Heart left ventricle (tissue), 16 donors: Measurements from ENCODE around the gene PTTG1IP. TPM values are rescaled to one million over a fixed set of nuclear protein-coding genes. Genes with fewer than 3 reads are reported as not detected.

Experiments
- ATAC-seq, 4 donors: fragments of 200-7000 bp; cut with Tn5 transposase; one replicate each; pipeline ENCODE4 v1.9.1; 2020 to 2022; ENCODE audit warnings: moderate library complexity in 4 of 4, mild to moderate bottlenecking in 3 of 4, moderate number of reproducible peaks in 1 of 4
- DNase-seq, 5 donors: peaks; one replicate each; pipeline ENCODE4 v3.0.0-alpha.2; 2020
- H3K27ac ChIP-seq, 12 donors: fragments of 200-600 bp; sonication (generic) in 4 of 12; one replicate each; pipeline versions ENCODE4 v1.5.0 to v1.8.0; 2016 to 2022; ENCODE audit warnings: mild to moderate bottlenecking in 2 of 12
- H3K27me3 ChIP-seq, 9 donors: fragments of 200-600 bp; sonication (generic) in 2 of 9; one replicate each; pipeline versions ENCODE4 v1.5.1 to v1.8.0; 2016 to 2022; ENCODE audit warnings: mild to moderate bottlenecking in 3 of 9
- H3K36me3 ChIP-seq, 9 donors: fragments of 200-600 bp; sonication (generic) in 2 of 9; one replicate each; pipeline versions ENCODE4 v1.5.0 to v1.8.0; 2018 to 2022; ENCODE audit warnings: mild to moderate bottlenecking in 2 of 9
- H3K4me1 ChIP-seq, 12 donors: fragments of 200-600 bp; sonication (generic) in 4 of 12; one replicate each; pipeline versions ENCODE4 v1.5.0 to v1.8.0; 2016 to 2022; ENCODE audit warnings: mild to moderate bottlenecking in 3 of 12
- H3K4me3 ChIP-seq, 12 donors: fragments of 200-600 bp; sonication (generic) in 4 of 12; one replicate each; pipeline versions ENCODE4 v1.5.0 to v1.8.0; 2017 to 2022; ENCODE audit warnings: mild to moderate bottlenecking in 9 of 12, moderate library complexity in 4 of 12
- H3K9me3 ChIP-seq, 12 donors: fragments of 200-600 bp; sonication (generic) in 4 of 12; one replicate each; pipeline versions ENCODE4 v1.5.0 to v1.8.0; 2016 to 2022; ENCODE audit warnings: mild to moderate bottlenecking in 1 of 12
- CTCF ChIP-seq, 12 donors: fragments of 200-600 bp; sonication (generic) in 4 of 12; IDR thresholded peaks; one replicate each; pipeline versions ENCODE4 v1.5.0 to v1.8.0; 2018 to 2022; ENCODE audit warnings: antibody characterized with exemption in 12 of 12, mild to moderate bottlenecking in 5 of 12
- POLR2A ChIP-seq, 2 donors: fragments of 450-650 bp; IDR thresholded peaks; one replicate each; pipeline ENCODE4 v1.6.1; 2017; ENCODE audit warnings: antibody characterized with exemption in 2 of 2, mild to moderate bottlenecking in 2 of 2, moderate library complexity in 2 of 2
- WGBS, 4 donors: extraction: QIAGEN DNeasy Blood & Tissue Kit in 2 of 4; methylation state at CpG; one replicate each; pipeline versions ENCODE4 v1.1.5 to v1.1.7; 2013 to 2018; 5-methylcytosine and 5-hydroxymethylcytosine counted together
- intact Hi-C, 10 donors: fragments of 100-400 bp; cut with DNase I; formaldehyde crosslinking; loops; one replicate each; pipeline versions ENCODE4 v1.11.1 to v1.14.2; 2022
- polyA plus RNA-seq, 2 donors: library from polyadenylated mRNA; stranded (reverse); fragments of 200-250 nt; gene quantifications; one replicate each; pipeline ENCODE4 v1.2.3, GENCODE V29; 2013
- total RNA-seq, 9 donors: library from RNA; depleted of rRNA in 2 of 9; stranded (reverse); fragments of >200 nt in 2 of 9; fragmentation: NEBNext Ultra II Directional in 3 of 9; extraction: Animal tissue kit (Norgen Biotek cat#: 25700) in 3 of 9; gene quantifications; one replicate each; pipeline versions ENCODE4 v1.1.0 to v1.2.4, GENCODE V29; 2016 to 2023
- donor health status: ischemic (EF 13 %, LVEDD 7.1; RV severe dilation, severe dysfunction).
- donor health status: healthy with polysubstance abuse.
- donor health status: DM: no; HTN: yes; CAD: no.
- donor health status: DM: no; HTN: no; CAD: no.
- donor health status: ischemic (EF 25% LVEDD 6.9; RV normal size, moderate dysfunction).
- donor health status: ischemic (EF 25% LVEDD 5.7; RV mildly dilated, moderate dysfunction).
- donor health status: healthy.
- donor health status: DM: yes; HTN: yes; CAD: no.
- donor health status: ischemic (EF 35%, LVEDD 5.7; RV mildly dilated, moderate dysfunction).
- donor health status: nonischemic (EF 11% LVEDD 7.7; RV severe dilation, severe dysfunction).
- donor health status: DM: yes; HTN: yes; CAD: no.
- donor health status: PGD.
- donor health status: ischemic (EF 29% LVEDD 5.4; RV normal size, mild dysfunction).
- donor health status: nonischemic (EF 23%, LVEDD 6.1; RV moderate dilation, normal function).

The PTTG1IP gene
- total and polyA plus RNA-seq, 11 donors, result 126 to 319 (median 172) TPM

- H3K36me3 ChIP-seq, result peaks cover 0 to 83% (median 0%) of the 10 kb centered on the region in 9 donors
- H3K4me1 ChIP-seq, result peaks cover 0 to 49% (median 0%) of the 10 kb centered on the region in 12 donors
- WGBS, 4 donors, result 76 to 83% (median 79%) methylated on average over 9 to 18 of the region's 18 CpGs
- no peak for TF ChIP-seq CTCF (IDR thresholded peaks at IDR 0.05)
- no peak for TF ChIP-seq POLR2A (IDR thresholded peaks at IDR 0.05)
- H3K27ac ChIP-seq, result peak overlapping the region in 1 of 12 donors; percentile 46
- ATAC-seq, result no peak
- H3K4me3 ChIP-seq, result no peak overlapping the region
- intact Hi-C loops, result no loop called here
- DNase-seq, result peak in 3 of 5 donors; percentile 24 to 52 (median 26)
- H3K9me3 ChIP-seq, result no peaks in the 10 kb centered on the region
- H3K27me3 ChIP-seq, result peaks cover 0 to 7% (median 0%) of the 10 kb centered on the region in 9 donors
These were observed 29.7 kb upstream of the PTTG1IP start for GRCh38 chr21:44903050-44903685.

GRCh38 chr21:44902268-44903049 is 29.0 kb upstream of the PTTG1IP start:
- peaks cover 0 to 89% (median 0%) of the 10 kb centered on the region in 9 donors for H3K36me3 ChIP-seq
- no peaks in the 10 kb centered on the region for H3K9me3 ChIP-seq
- DNase-seq (peak in 2 of 5 donors; percentile 9 to 16), ATAC-seq (no peak)
- H3K4me1 ChIP-seq, result peaks cover 0 to 49% (median 0%) of the 10 kb centered on the region in 12 donors
- H3K4me3 ChIP-seq, result no peak overlapping the region
- no peak for TF ChIP-seq POLR2A (IDR thresholded peaks at IDR 0.05)
- TF ChIP-seq CTCF (IDR thresholded peaks at IDR 0.05), result no peak
- H3K27me3 ChIP-seq, result peaks cover 0 to 7% (median 0%) of the 10 kb centered on the region in 9 donors
- 89 to 93% (median 92%) methylated on average over 30 of the region's 30 CpGs for WGBS, 4 donors
- intact Hi-C loops, result no loop called here
- H3K27ac ChIP-seq, result peak overlapping the region in 1 of 12 donors; percentile 46

- no peak for ATAC-seq
- peaks cover 0 to 40% (median 0%) of the 10 kb centered on the region in 12 donors for H3K4me1 ChIP-seq
- no peak overlapping the region for H3K4me3 ChIP-seq
- intact Hi-C loops, result no loop called here
- peaks cover 0 to 7% (median 0%) of the 10 kb centered on the region in 9 donors for H3K27me3 ChIP-seq
- 79 to 89% (median 84%) methylated on average over 18 to 27 of the region's 27 CpGs for WGBS, 4 donors
- peak in 3 of 5 donors; percentile 19 to 51 (median 22) for DNase-seq
- TF ChIP-seq CTCF (IDR thresholded peaks at IDR 0.05), result no peak
- no peak for TF ChIP-seq POLR2A (IDR thresholded peaks at IDR 0.05)
- no peak overlapping the region for H3K27ac ChIP-seq
- peaks cover 0 to 88% (median 0%) of the 10 kb centered on the region in 9 donors for H3K36me3 ChIP-seq
- no peaks in the 10 kb centered on the region for H3K9me3 ChIP-seq
These were observed 28.0 kb upstream of the PTTG1IP start for GRCh38 chr21:44901391-44902074.
